Muscle layer of duodenum (tissue), 2 donors: Measurements from ENCODE around the gene ACOT11.

Source experiments
- H3K27ac ChIP-seq: one replicate; pipeline ENCODE4 v1.7.0; 2013; ENCODE audit warnings: mild to moderate bottlenecking, low read length
- H3K27me3 ChIP-seq: one replicate; pipeline ENCODE4 v1.7.0; 2013; ENCODE audit warnings: low read depth, mild to moderate bottlenecking, control low read depth, low read length
- H3K36me3 ChIP-seq, 2 donors: one replicate each; pipeline ENCODE4 v1.7.0; 2013; ENCODE audit warnings: low read length in 2 of 2, control low read depth in 1 of 2, mild to moderate bottlenecking in 1 of 2; ENCODE audit not compliant: insufficient read depth in 2 of 2, control insufficient read depth in 1 of 2
- H3K4me1 ChIP-seq, 2 donors: one replicate each; pipeline ENCODE4 v1.7.0; 2013; ENCODE audit warnings: low read length in 2 of 2, mild to moderate bottlenecking in 2 of 2, control low read depth in 1 of 2, moderate library complexity in 1 of 2; ENCODE audit not compliant: insufficient read depth in 2 of 2, control insufficient read depth in 1 of 2
- H3K4me3 ChIP-seq, 2 donors: one replicate each; pipeline ENCODE4 v1.7.0; 2013; ENCODE audit warnings: low read length in 2 of 2, low read depth in 1 of 2, mild to moderate bottlenecking in 1 of 2
- H3K9me3 ChIP-seq, 2 donors: one replicate each; pipeline ENCODE4 v1.7.0; 2013; ENCODE audit warnings: low read length in 2 of 2, control low read depth in 1 of 2, mild to moderate bottlenecking in 1 of 2; ENCODE audit not compliant: control insufficient read depth in 1 of 2
- donor health status: healthy.

ACOT11 gene

DNA sequence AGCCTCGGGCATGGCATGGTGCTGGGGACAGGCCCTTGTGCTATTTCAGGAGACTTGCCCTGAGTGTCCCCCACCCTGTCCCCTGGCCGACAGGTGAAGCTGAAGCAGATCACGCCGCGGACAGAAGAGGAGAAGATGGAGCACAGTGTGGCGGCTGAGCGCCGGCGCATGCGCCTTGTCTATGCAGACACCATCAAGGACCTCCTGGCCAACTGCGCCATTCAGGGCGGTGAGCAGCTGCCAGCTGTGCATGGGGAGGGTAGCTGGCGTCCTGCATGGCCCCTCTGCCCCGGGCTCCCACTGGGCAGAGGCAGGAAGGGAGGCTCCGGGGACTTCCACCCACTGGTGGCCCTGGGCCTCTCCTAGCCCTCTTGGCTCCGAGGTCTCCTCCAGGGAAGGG is 46.4 kb downstream of the ACOT11 start:
- no peak overlapping the region for H3K4me3 ChIP-seq
- H3K9me3 ChIP-seq: no peaks in the 10 kb centered on the region
- H3K27ac ChIP-seq: no peak overlapping the region
- no peaks in the 10 kb centered on the region for H3K4me1 ChIP-seq
- H3K36me3 ChIP-seq: peaks cover 9 to 42% of the 10 kb centered on the region in 2 donors
- H3K27me3 ChIP-seq: no peaks in the 10 kb centered on the region

DNA sequence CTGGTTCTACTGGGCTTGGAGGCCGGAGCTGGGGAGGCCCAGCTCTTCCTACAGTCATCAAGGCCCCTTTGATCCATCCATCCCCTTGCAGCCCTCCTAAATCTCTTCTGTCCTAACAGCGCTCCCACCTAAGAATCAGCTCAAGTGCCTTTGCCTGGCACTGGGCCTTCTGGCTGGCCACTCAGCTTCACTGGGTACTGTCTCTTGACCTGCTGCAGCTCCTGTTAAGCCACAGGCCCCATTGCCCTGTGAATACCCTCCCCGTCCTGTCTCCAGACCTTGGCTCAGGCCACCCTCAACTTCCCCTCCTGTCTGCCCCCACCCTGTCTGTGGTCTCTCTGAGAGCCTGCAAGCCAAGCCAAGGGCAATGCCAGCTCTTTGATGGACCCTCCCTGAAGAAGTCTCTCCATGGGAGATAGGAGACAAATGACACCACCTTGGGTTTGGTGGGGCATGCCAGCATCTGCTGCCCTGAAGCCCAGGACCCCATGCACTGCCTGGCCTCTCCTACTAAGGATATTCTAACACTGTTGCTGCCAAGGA is 48.0 kb downstream of the ACOT11 start:
- Histone ChIP-seq H3K36me3 (peaks cover 17 to 55% of the 10 kb centered on the region in 2 donors), H3K4me3 (no peak overlapping the region), H3K27ac (no peak overlapping the region), H3K4me1 (no peaks in the 10 kb centered on the region), H3K9me3 (no peaks in the 10 kb centered on the region), H3K27me3 (no peaks in the 10 kb centered on the region)

DNA sequence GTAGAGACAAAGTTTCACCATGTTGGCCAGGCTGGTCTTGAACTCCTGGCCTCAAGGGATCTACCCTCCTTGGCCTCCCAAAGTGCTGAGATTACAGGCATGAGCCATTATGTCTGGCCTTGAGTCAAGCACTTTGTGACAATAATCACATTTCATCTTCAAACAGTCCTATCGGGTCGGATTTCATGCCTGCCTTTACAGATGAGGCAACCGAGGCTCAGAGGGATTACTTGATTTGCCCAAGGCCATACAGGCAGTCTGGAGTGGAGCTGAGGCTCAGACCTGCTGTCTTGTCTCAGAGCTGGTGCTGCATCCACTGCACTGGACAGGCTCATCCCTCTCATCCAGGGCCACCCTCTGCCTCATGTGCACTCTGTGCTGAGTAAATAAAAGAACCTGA is 48.7 kb downstream of the ACOT11 start:
- H3K4me3 ChIP-seq: no peak overlapping the region
- no peaks in the 10 kb centered on the region for H3K9me3 ChIP-seq
- H3K27me3 ChIP-seq: no peaks in the 10 kb centered on the region
- H3K4me1 ChIP-seq: no peaks in the 10 kb centered on the region
- H3K27ac ChIP-seq: no peak overlapping the region
- peaks cover 17 to 63% of the 10 kb centered on the region in 2 donors for H3K36me3 ChIP-seq

DNA sequence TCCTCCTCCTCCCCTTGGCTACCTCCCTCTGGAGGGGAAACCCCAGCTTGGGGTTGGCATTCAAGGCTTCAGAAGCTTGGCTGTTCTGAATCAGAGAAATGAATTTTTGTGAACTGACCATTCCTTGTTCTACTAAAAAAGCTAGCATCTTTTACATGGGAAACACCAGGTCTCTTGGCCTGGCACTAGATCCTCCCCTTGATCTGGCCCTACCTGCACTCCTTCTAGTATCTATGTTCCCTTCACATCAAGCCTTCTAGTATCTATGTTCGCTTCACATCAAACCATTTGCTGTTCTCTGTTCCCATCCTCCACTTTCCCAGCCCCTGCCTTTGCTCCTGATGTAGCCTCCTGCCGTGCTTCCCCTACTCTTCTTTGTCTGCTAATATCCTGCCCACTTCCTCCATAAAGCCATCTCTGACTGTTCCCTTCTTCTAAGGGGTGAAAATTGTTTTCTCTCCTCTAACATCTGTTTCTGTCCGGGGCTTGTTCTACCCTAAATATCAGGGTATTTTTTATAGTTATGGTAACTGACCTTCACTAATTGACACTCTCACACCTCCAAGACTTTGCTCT is 49.5 kb downstream of the ACOT11 start:
- no peak overlapping the region for H3K27ac ChIP-seq
- no peaks in the 10 kb centered on the region for H3K4me1 ChIP-seq
- no peaks in the 10 kb centered on the region for H3K27me3 ChIP-seq
- H3K36me3 ChIP-seq: peaks cover 17 to 69% of the 10 kb centered on the region in 2 donors
- H3K4me3 ChIP-seq: no peak overlapping the region
- H3K9me3 ChIP-seq: no peaks in the 10 kb centered on the region

DNA sequence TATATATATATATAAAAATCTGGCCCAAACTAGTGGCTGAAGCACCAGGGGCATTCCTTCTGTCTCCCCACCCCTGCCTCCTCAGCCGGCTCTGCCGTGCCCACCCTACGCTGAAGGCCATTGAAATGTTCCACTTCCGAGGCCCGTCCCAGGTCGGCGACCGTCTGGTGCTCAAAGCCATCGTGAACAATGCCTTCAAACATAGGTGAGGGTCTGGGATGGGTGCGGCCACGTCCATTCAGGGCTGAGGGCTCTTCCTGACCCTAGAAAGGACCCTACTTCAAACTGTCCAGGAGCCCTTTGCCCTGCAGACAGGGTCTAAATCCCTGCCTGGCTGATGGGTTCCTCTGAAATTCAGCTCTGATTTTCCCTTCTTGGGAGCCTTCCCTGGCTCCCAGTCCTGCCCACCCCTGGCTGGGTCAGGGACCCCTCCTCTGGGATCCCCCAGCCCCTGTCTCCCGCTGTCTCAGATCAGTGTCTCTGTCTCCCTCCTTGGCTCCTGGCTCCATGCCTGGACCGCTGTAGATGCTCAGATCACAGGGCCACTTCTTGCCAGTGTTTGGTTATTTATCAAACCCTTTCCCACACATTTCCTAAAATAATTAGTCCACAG is 51.3 kb downstream of the ACOT11 start:
- Histone ChIP-seq H3K4me1 (no peaks in the 10 kb centered on the region), H3K4me3 (no peak overlapping the region), H3K27ac (no peak overlapping the region), H3K36me3 (peaks cover 17 to 70% of the 10 kb centered on the region in 2 donors), H3K9me3 (no peaks in the 10 kb centered on the region), H3K27me3 (no peaks in the 10 kb centered on the region)

DNA sequence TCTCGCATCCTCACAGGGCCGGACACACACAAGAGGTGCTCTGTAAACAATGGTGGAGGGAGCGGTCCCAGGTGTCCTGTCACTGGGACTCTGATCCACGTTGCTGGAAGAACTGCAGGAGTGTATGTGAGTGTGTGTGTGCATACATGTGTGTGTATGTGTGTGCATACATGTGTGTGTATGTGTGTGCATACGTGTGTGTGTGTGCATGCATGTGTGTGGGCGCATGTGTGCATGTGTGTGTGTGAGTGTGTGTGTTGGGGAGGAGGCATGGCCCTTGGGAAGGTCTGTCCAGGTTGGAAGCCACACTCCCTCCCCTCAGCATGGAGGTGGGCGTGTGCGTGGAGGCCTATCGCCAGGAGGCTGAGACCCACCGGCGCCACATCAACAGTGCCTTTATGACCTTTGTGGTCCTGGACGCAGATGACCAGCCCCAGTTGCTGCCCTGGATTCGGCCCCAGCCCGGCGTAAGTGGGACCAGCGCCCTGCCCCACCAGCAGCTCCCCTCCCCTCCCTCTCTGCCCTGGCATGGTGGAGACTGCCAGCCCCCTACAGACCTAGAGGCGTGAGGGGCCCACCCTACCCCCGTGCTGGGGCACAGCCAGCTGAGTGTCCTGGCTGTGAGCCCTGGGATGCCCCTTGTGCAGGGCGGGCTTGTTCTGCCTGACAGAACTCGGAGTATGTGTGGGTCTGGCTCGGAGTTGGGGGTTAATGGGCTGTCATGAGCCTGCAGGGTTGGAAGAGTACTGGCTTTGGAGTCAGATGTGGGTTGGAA is 53.1 kb downstream of the ACOT11 start:
- Histone ChIP-seq H3K4me1 (no peaks in the 10 kb centered on the region), H3K4me3 (no peak overlapping the region), H3K27ac (no peak overlapping the region), H3K9me3 (no peaks in the 10 kb centered on the region), H3K27me3 (no peaks in the 10 kb centered on the region), H3K36me3 (peaks cover 20 to 66% of the 10 kb centered on the region in 2 donors)

DNA sequence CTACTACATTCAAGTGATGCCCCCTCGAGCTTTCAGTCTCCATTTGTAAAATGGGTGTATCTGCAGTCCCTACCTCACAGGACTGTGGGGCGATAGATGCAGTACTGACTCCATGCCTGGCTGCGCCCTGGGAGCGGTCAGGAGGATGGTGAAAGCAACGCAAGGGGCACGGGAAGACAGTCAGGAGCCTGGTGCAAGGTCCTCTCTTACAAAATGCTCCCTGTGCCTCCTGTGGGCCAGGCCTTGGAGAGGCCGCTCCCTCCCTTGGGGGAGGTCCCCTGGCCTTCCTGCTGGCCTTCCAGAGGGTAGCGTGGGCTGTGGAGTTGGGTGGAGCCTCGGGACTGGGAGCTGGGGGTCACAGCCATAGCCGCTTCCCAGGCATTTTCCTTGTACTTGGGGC is 53.7 kb downstream of the ACOT11 start:
- H3K9me3 ChIP-seq: no peaks in the 10 kb centered on the region
- H3K27me3 ChIP-seq: no peaks in the 10 kb centered on the region
- H3K36me3 ChIP-seq: peaks cover 20 to 62% of the 10 kb centered on the region in 2 donors
- no peak overlapping the region for H3K4me3 ChIP-seq
- H3K27ac ChIP-seq: no peak overlapping the region
- no peaks in the 10 kb centered on the region for H3K4me1 ChIP-seq

DNA sequence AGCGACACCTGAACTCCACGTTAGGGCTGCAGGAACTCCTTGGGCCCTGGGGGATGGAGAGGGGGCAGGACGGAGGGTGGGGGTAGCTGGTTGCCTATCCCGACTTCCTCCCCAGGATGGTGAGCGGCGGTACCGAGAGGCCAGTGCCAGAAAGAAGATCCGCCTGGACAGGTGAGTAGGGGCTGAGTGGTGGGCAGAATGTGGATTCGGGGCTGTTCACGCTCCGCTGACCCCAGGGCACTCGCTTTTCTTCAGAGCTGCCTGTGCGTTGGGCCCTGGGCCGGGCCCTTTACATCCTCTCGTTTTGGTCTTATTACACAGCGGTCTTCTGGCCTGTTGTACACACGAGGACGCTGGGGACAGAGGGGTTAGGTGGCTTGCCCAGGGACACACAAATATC is 54.5 kb downstream of the ACOT11 start:
- Histone ChIP-seq H3K4me1 (no peaks in the 10 kb centered on the region), H3K27ac (no peak overlapping the region), H3K36me3 (peaks cover 20 to 60% of the 10 kb centered on the region in 2 donors), H3K27me3 (no peaks in the 10 kb centered on the region), H3K9me3 (no peaks in the 10 kb centered on the region), H3K4me3 (no peak overlapping the region)

DNA sequence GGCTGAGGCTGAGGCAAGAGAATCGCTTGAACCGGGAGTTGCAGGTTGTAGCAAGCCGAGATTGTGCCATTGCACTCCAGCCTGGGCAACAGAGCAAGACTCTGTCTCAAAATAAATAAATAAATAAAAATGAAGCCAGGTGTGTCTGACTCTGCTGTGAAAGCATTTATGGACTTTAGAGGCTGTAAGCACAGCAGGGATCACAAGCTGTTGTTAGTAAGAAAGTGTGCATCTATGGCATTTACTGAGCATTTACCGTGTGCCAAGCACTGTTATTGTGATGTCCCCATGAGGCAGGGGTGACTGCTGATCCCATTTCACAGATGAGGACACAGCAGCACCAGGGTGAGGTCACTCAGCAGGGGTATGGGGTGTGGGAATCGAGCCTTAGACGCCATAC is 55.2 kb downstream of the ACOT11 start:
- Histone ChIP-seq H3K27me3 (no peaks in the 10 kb centered on the region), H3K4me3 (no peak overlapping the region), H3K36me3 (peaks cover 19 to 59% of the 10 kb centered on the region in 2 donors), H3K9me3 (no peaks in the 10 kb centered on the region), H3K4me1 (no peaks in the 10 kb centered on the region), H3K27ac (no peak overlapping the region)

DNA sequence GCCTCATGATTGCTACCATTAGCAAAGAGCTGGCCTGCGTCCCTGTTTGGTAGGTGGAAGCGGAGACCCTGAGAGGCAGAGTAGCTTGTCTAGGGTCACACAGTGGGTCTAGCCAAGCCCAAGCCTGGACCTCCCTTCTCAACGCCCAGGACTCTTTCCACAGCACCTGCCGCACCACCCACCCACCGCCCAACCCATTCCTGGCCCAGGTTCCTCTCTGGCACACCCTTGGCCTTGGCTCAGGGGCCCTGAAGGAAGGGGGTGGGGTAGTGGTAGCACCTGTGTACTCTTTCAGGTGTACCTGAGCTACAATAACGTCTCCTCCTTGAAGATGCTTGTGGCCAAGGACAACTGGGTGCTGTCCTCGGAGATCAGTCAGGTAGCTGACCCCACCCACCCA is 56.0 kb downstream of the ACOT11 start:
- H3K27ac ChIP-seq: no peak overlapping the region
- no peaks in the 10 kb centered on the region for H3K9me3 ChIP-seq
- H3K27me3 ChIP-seq: no peaks in the 10 kb centered on the region
- no peak overlapping the region for H3K4me3 ChIP-seq
- no peaks in the 10 kb centered on the region for H3K4me1 ChIP-seq
- peaks cover 20 to 60% of the 10 kb centered on the region in 2 donors for H3K36me3 ChIP-seq

DNA sequence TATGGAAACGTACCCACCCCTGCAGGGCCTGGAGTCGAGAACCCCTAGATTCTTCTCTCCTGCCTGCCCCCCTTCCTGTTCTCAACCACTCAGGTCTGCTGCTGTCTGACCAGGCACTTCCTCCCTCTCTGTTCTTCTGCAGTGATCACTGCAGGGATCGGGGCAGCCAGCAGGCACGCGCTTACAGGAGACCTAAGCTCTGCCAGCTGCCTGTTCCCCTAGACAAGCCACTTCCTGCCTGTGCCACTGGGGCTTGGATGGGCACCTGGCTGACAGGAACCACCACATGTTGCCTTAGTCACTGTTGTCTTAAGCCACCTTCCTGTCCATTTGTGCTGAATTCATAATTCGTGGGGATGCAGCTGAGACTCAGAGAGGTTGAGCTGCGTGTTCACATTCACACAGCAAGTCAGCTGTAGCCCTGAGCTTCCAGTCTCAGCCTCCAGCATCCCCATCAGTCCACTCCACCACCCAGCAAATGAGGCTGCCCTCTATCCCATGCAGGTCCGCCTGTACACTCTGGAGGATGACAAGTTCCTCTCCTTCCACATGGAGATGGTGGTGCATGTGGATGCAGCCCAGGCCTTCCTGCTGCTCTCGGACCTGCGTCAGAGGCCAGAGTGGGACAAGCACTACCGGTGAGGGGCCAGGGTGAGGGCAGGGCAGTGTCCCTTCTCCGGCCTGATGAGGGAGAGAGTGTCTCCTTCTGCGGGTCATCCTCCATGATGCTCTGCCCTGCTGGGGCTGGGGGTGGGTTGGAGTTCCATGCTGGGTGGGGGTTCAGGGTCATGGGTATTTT is 56.7 kb downstream of the ACOT11 start:
- Histone ChIP-seq H3K36me3 (peaks cover 15 to 55% of the 10 kb centered on the region in 2 donors), H3K27me3 (no peaks in the 10 kb centered on the region)

More for the DNA sequence above, 56.7 kb downstream of the ACOT11 start:
- H3K4me3 ChIP-seq: no peak overlapping the region
- H3K4me1 ChIP-seq: no peaks in the 10 kb centered on the region
- no peak overlapping the region for H3K27ac ChIP-seq
- H3K9me3 ChIP-seq: no peaks in the 10 kb centered on the region
